Peyer's patch (tissue), 4 donors: ENCODE data around the gene NCOA7.

Source experiments
- CTCF ChIP-seq, 6 experiments: fragments of 450-650 bp in 4 of 6; fragments of 200-600 bp in 2 of 6; sonication (generic) in 1 of 6; IDR thresholded peaks; one replicate each; pipeline ENCODE4 v1.5.1; 2017 to 2019; ENCODE audit warnings: antibody characterized with exemption in 6 of 6, mild to moderate bottlenecking in 3 of 6, moderate library complexity in 1 of 6
- POLR2A ChIP-seq, 2 donors: fragments of 450-650 bp; IDR thresholded peaks; one replicate each; pipeline ENCODE4 v1.5.1; 2017; ENCODE audit warnings: antibody characterized with exemption in 2 of 2, mild to moderate bottlenecking in 2 of 2, moderate library complexity in 2 of 2

GRCh38 chr6:125791820-125792165, 1.0 kb downstream of the NCOA7 start:
- TF ChIP-seq CTCF (IDR thresholded peaks at IDR 0.05): peak in 2 of 6 experiments; percentile 2 to 37
- no peak for TF ChIP-seq POLR2A (IDR thresholded peaks at IDR 0.05)
